HuH-7 (cell line): ENCODE results near the gene LIG4.
A peak's percentile ranks its signal among the peaks of the same experiment; 100 is the strongest.

ENCODE experiments used
- DNase-seq: peaks from one replicate; pipeline ENCODE4 v3.0.0; 2011; ENCODE audit warnings: low spot score

The LIG4 gene

GRCh38 chr13:108193806-108194205 is 21.5 kb downstream of the LIG4 start:
- DNase-seq: no peak

- no peak for DNase-seq
These were observed 24.4 kb downstream of the LIG4 start for GRCh38 chr13:108190897-108191296.

GRCh38 chr13:108188260-108188659 is 27.1 kb downstream of the LIG4 start:
- DNase-seq: no peak

- no peak for DNase-seq
These were observed 30.1 kb downstream of the LIG4 start for GRCh38 chr13:108185223-108185622.

GRCh38 chr13:108182652-108183051 is 32.7 kb downstream of the LIG4 start:
- DNase-seq: no peak

- DNase-seq: no peak
These were observed 37.3 kb downstream of the LIG4 start for GRCh38 chr13:108178078-108178477.

- DNase-seq: peak; percentile 37
These were observed 38.6 kb downstream of the LIG4 start for GRCh38 chr13:108176685-108177274.

- no peak for DNase-seq
These were observed 46.4 kb downstream of the LIG4 start for GRCh38 chr13:108168929-108169328.

GRCh38 chr13:108166078-108166477 is 49.3 kb downstream of the LIG4 start:
- DNase-seq: no peak

GRCh38 chr13:108158746-108159145 is 56.6 kb downstream of the LIG4 start:
- DNase-seq: no peak
